HepG2 (cell line): ENCODE data around the gene ARHGAP45. TPM values are rescaled to one million over a fixed set of nuclear protein-coding genes. Genes with fewer than 3 reads are reported as not detected.

Experiments used
- ATAC-seq: fragments of 200-7000 bp; cut with Tn5 transposase; 3 replicates; pipeline ENCODE4 v1.9.1; 2020; ENCODE audit warnings: mild to moderate bottlenecking, moderate library complexity
- BruUV-seq: library from RNA; stranded (reverse); fragments of 400-500 nt; replicated peaks from 2 replicates; lab custom pipeline; 2021; lab: Mats Ljungman, UMichigan
- CTCF ChIA-PET: fragments of 300-600 bp; formaldehyde crosslinking; extraction: SDS; loops from one replicate; lab custom pipeline; 2021; ENCODE audit warnings: low total read pairs, inconsistent platforms, low intra/inter-chr PET ratio; lab: Yijun Ruan, JAX
- POLR2A ChIA-PET: fragments of 350-600 bp; sonication (Branson Sonifier 250); formaldehyde crosslinking; loops from one replicate; lab custom pipeline; 2020; ENCODE audit warnings: antibody characterized with exemption, inconsistent platforms; lab: Yijun Ruan, JAX
- DNase-seq: peaks from one replicate; pipeline ENCODE4 v3.0.0-alpha.2; 2015; ENCODE audit warnings: low spot score
- FAIRE-seq: peaks from 3 replicates; lab custom pipeline; 2011; peaks lifted over from hg19 to GRCh38; lab: Jason Lieb, UNC
- H2AFZ ChIP-seq: one replicate; pipeline ENCODE4 v1.6.1; 2011; ENCODE audit warnings: low read length, inconsistent platforms
- H3K27ac ChIP-seq: fragments of 300-600 bp; 3 replicates; pipeline ENCODE4 v1.8.0; 2011; ENCODE audit warnings: mixed run types, mild to moderate bottlenecking, mixed read lengths, low read length, inconsistent platforms; ENCODE audit not compliant: insufficient read depth; ENCODE audit errors: extremely low read length
- H3K27me3 ChIP-seq, 2 experiments: fragments of 200-600 bp in 1 of 2; 2 replicates in 1 of 2; 3 replicates in 1 of 2; pipeline versions ENCODE4 v1.6.0 to v1.8.0; 2011; ENCODE audit warnings: low read length in 2 of 2, mild to moderate bottlenecking in 2 of 2, moderate library complexity in 2 of 2, inconsistent platforms in 1 of 2; ENCODE audit not compliant: insufficient read depth in 2 of 2, control insufficient read depth in 1 of 2
- H3K36me3 ChIP-seq, 2 experiments: fragments of 200-600 bp in 1 of 2; replicated peaks in 1 of 2; 2 replicates in 1 of 2; 3 replicates in 1 of 2; pipeline versions ENCODE4 v1.5.1 to v1.8.0; 2011; ENCODE audit warnings: low read length in 2 of 2, inconsistent platforms in 1 of 2; ENCODE audit not compliant: insufficient read depth in 2 of 2, control insufficient read depth in 1 of 2
- H3K4me1 ChIP-seq: 2 replicates; pipeline ENCODE4 v1.5.1; 2012; ENCODE audit warnings: low read length, inconsistent platforms; ENCODE audit not compliant: insufficient read depth
- H3K4me2 ChIP-seq: 2 replicates; pipeline ENCODE4 v1.6.0; 2011; ENCODE audit warnings: low read depth, low read length, inconsistent platforms
- H3K4me3 ChIP-seq, 3 experiments: fragments of 200-600 bp in 1 of 3; sonication (generic), shearing (Covaris generic) in 1 of 3; replicated peaks in 1 of 3; 2 replicates each; pipeline ENCODE4 v1.5.1; 2011 to 2016; ENCODE audit warnings: low read length in 3 of 3, inconsistent platforms in 2 of 3, low read depth in 2 of 3, mild to moderate bottlenecking in 2 of 3, control low read depth in 1 of 3, mixed read lengths in 1 of 3; ENCODE audit not compliant: insufficient read depth in 1 of 3
- H3K79me2 ChIP-seq: one replicate; pipeline ENCODE4 v1.6.1; 2011; ENCODE audit warnings: low read length, inconsistent platforms; ENCODE audit not compliant: insufficient read depth
- H3K9ac ChIP-seq: 2 replicates; pipeline ENCODE4 v1.6.0; 2011; ENCODE audit warnings: mild to moderate bottlenecking, low read depth, low read length, inconsistent platforms; ENCODE audit not compliant: insufficient read depth
- H3K9me3 ChIP-seq: 2 replicates; pipeline ENCODE4 v1.5.1; 2012; ENCODE audit warnings: mild to moderate bottlenecking, low read length
- H4K20me1 ChIP-seq: 2 replicates; pipeline ENCODE4 v1.6.0; 2011; ENCODE audit warnings: inconsistent platforms, mild to moderate bottlenecking, low read length, moderate library complexity; ENCODE audit not compliant: insufficient read depth
- ATF7-NPFF ChIP-seq: sonication (generic); formaldehyde crosslinking; IDR thresholded peaks from 2 replicates; pipeline ENCODE4 v1.8.1; 2023; ENCODE audit warnings: mild to moderate bottlenecking, low read depth, missing genetic modification reagents, moderate library complexity
- BRF2 ChIP-seq: sonication (generic); formaldehyde crosslinking; IDR thresholded peaks from 2 replicates; pipeline ENCODE4 v1.8.1; 2022; ENCODE audit warnings: mild to moderate bottlenecking, missing genetic modification reagents
- MLLT10 ChIP-seq: sonication (generic); formaldehyde crosslinking; IDR thresholded peaks from 2 replicates; pipeline ENCODE4 v1.4.0; 2020; ENCODE audit warnings: missing genetic modification reagents
- ZIK1 ChIP-seq: sonication (generic); formaldehyde crosslinking; IDR thresholded peaks from 2 replicates; pipeline ENCODE4 v1.5.0; 2020; ENCODE audit warnings: mild to moderate bottlenecking, low read depth, missing genetic modification reagents, borderline replicate concordance
- ZNF17 ChIP-seq: sonication (generic); formaldehyde crosslinking; IDR thresholded peaks from 2 replicates; pipeline ENCODE4 v1.5.0; 2020; ENCODE audit warnings: mild to moderate bottlenecking, missing genetic modification reagents
- ZNF274 ChIP-seq: sonication (generic); formaldehyde crosslinking; IDR thresholded peaks from 2 replicates; pipeline ENCODE4 v1.5.1; 2020; ENCODE audit warnings: mild to moderate bottlenecking, missing genetic modification reagents
- ZNF382 ChIP-seq: sonication (generic); formaldehyde crosslinking; IDR thresholded peaks from 2 replicates; pipeline ENCODE4 v1.5.0; 2020; ENCODE audit warnings: missing genetic modification reagents, mild to moderate bottlenecking, borderline replicate concordance
- ZNF572 ChIP-seq: sonication (generic); formaldehyde crosslinking; IDR thresholded peaks from 2 replicates; pipeline ENCODE4 v1.5.1; 2020; ENCODE audit warnings: mild to moderate bottlenecking, missing genetic modification reagents
- WGBS: methylation state at CpG from one replicate; pipeline ENCODE4 v1.1.6; 2017; ENCODE audit warnings: low lambda C conversion rate; 5-methylcytosine and 5-hydroxymethylcytosine counted together
- in situ Hi-C: cut with HindIII; loops from 2 replicates; pipeline ENCODE4 v1.10.0; 2017; ENCODE audit warnings: low pct_unique_long_range_greater_than_20kb; ENCODE audit not compliant: extremely low pct_ligation_motif_present
- intact Hi-C: fragments of 100-400 bp; cut with micrococcal nuclease; formaldehyde crosslinking; loops from one replicate; pipeline ENCODE4 v1.10.0; 2022; ENCODE audit not compliant: unreplicated experiment
- polyA plus RNA-seq, 8 experiments: library from polyadenylated mRNA; depleted of rRNA in 3 of 8; stranded (reverse) in 7 of 8; unstranded in 1 of 8; fragments of >200 nt; fragmentation: Illumina TruSeq in 4 of 8; extraction: Trizol in 4 of 8; gene quantifications; 2 replicates each; pipeline versions ENCODE4 v1.2.1 to v1.2.3, GENCODE V29; 2011 to 2016; ENCODE audit warnings: low read depth in 4 of 8, missing spikeins in 1 of 8, mixed read lengths in 1 of 8; ENCODE audit not compliant: insufficient read depth in 1 of 8
- total RNA-seq, 5 experiments: library from RNA; depleted of rRNA; stranded (reverse); fragments of >200 nt; fragmentation: Illumina TruSeq; extraction: Trizol; gene quantifications; 2 replicates each; pipeline ENCODE4 v1.2.3, GENCODE V29; 2016; ENCODE audit warnings: low read depth in 1 of 5
- TF ChIP-seq, protein P1 (sequence below): IDR thresholded peaks from 2 replicates; pipeline ENCODE4 v1.6.1; 2018; ENCODE audit warnings: missing genetic modification reagents
- TF ChIP-seq, protein P2 (sequence below): IDR thresholded peaks from 2 replicates; pipeline ENCODE4 v1.6.1; 2016; ENCODE audit warnings: low read depth, control low read depth
- TF ChIP-seq, protein P3 (sequence below): sonication (generic); formaldehyde crosslinking; IDR thresholded peaks from 2 replicates; pipeline ENCODE4 v1.4.0; 2020; ENCODE audit warnings: missing genetic modification reagents

Gene ARHGAP45
- total and polyA plus RNA-seq, 2 of the 13 experiments (the other 11 are each of a cell fraction or from before 2014, with no cell fraction given) = 0.84 to 32.0 TPM

GRCh38 chr19:1122021-1122971, 55.3 kb downstream of the ARHGAP45 start:
- Histone ChIP-seq H3K9me3 (no peaks in the 10 kb centered on the region), H3K4me2 (no peak overlapping the region), H3K79me2 (no peaks in the 10 kb centered on the region), H4K20me1 (no peaks in the 10 kb centered on the region), H3K27me3 (no peaks in the 10 kb centered on the region; a peak in 1 of 5 replicates), H2AFZ (no peak overlapping the region), H3K9ac (no peak overlapping the region), H3K4me3 (no peak overlapping the region), H3K36me3 (peaks cover 25 to 49% of the 10 kb centered on the region in 2 experiments; a peak in 4 of 5 replicates), H3K4me1 (no peaks in the 10 kb centered on the region), H3K27ac (no peak overlapping the region)
- ATAC-seq (no peak), FAIRE-seq (no peak), DNase-seq (no peak)
- ChIA-PET CTCF (no interaction called here), POLR2A (interaction anchor here (1.2 kb wide), 1 partner anchor 8 kb away, joined by 5 read pairs; no protein-coding TSS in a partner anchor)
- BruUV-seq = no TSS peak
- in situ Hi-C loops = no loop called here
- TF ChIP-seq BRF2 (CRISPR knock-in tag) (no peak), ZNF382 (CRISPR knock-in tag) (no peak)
- intact Hi-C loops = no loop called here
- WGBS = 96% methylated on average over 56 of the region's 63 CpGs

GRCh38 chr19:1122972-1123363, 56.0 kb downstream of the ARHGAP45 start:
- Histone ChIP-seq H3K27ac (no peak overlapping the region), H3K4me3 (no peak overlapping the region), H3K27me3 (no peaks in the 10 kb centered on the region), H3K4me1 (no peaks in the 10 kb centered on the region), H3K9me3 (no peaks in the 10 kb centered on the region), H3K9ac (no peak overlapping the region), H3K4me2 (no peak overlapping the region), H3K36me3 (peaks cover 22 to 47% of the 10 kb centered on the region in 2 experiments; a peak in 4 of 5 replicates), H2AFZ (no peak overlapping the region), H3K79me2 (no peaks in the 10 kb centered on the region), H4K20me1 (no peaks in the 10 kb centered on the region)
- BruUV-seq = no TSS peak
- intact Hi-C loops = no loop called here
- POLR2A ChIA-PET = interaction anchor here (1.2 kb wide), 1 partner anchor 9 kb away, joined by 5 read pairs; no protein-coding TSS in a partner anchor
- FAIRE-seq = no peak
- peak; percentile 59 for ATAC-seq
- DNase-seq = peak; percentile 29
- in situ Hi-C loops = no loop called here
- CTCF ChIA-PET = no interaction called here
- WGBS = 72% methylated on average over 18 of the region's 21 CpGs
- no peak for TF ChIP-seq ZNF17 (CRISPR knock-in tag)
- TF ChIP-seq, protein P1, sequence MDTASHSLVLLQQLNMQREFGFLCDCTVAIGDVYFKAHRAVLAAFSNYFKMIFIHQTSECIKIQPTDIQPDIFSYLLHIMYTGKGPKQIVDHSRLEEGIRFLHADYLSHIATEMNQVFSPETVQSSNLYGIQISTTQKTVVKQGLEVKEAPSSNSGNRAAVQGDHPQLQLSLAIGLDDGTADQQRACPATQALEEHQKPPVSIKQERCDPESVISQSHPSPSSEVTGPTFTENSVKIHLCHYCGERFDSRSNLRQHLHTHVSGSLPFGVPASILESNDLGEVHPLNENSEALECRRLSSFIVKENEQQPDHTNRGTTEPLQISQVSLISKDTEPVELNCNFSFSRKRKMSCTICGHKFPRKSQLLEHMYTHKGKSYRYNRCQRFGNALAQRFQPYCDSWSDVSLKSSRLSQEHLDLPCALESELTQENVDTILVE = no peak
- no peak for TF ChIP-seq ZNF572
- TF ChIP-seq ZIK1 (CRISPR knock-in tag) = no peak
- no peak for TF ChIP-seq ATF7-NPFF (CRISPR knock-in tag)
- no peak for TF ChIP-seq ZNF274 (CRISPR knock-in tag)
- TF ChIP-seq, protein P2, sequence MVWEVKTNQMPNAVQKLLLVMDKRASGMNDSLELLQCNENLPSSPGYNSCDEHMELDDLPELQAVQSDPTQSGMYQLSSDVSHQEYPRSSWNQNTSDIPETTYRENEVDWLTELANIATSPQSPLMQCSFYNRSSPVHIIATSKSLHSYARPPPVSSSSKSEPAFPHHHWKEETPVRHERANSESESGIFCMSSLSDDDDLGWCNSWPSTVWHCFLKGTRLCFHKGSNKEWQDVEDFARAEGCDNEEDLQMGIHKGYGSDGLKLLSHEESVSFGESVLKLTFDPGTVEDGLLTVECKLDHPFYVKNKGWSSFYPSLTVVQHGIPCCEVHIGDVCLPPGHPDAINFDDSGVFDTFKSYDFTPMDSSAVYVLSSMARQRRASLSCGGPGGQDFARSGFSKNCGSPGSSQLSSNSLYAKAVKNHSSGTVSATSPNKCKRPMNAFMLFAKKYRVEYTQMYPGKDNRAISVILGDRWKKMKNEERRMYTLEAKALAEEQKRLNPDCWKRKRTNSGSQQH (CRISPR knock-in tag) = no peak
- TF ChIP-seq, protein P3, sequence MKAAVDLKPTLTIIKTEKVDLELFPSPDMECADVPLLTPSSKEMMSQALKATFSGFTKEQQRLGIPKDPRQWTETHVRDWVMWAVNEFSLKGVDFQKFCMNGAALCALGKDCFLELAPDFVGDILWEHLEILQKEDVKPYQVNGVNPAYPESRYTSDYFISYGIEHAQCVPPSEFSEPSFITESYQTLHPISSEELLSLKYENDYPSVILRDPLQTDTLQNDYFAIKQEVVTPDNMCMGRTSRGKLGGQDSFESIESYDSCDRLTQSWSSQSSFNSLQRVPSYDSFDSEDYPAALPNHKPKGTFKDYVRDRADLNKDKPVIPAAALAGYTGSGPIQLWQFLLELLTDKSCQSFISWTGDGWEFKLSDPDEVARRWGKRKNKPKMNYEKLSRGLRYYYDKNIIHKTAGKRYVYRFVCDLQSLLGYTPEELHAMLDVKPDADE (CRISPR knock-in tag) = no peak
- TF ChIP-seq MLLT10 (CRISPR knock-in tag) = no peak
